NT2/D1 (cell line): ENCODE data around the gene STK35.

Source experiments
- SUZ12 ChIP-seq: IDR thresholded peaks from 2 replicates; pipeline ENCODE4 v1.6.1; 2011; ENCODE audit not compliant: insufficient read length, insufficient read depth; ENCODE audit errors: extremely low read depth
- ZNF274 ChIP-seq: IDR thresholded peaks from 2 replicates; pipeline ENCODE4 v1.6.1; 2011; ENCODE audit warnings: mild to moderate bottlenecking, low read depth, low read length

DNA sequence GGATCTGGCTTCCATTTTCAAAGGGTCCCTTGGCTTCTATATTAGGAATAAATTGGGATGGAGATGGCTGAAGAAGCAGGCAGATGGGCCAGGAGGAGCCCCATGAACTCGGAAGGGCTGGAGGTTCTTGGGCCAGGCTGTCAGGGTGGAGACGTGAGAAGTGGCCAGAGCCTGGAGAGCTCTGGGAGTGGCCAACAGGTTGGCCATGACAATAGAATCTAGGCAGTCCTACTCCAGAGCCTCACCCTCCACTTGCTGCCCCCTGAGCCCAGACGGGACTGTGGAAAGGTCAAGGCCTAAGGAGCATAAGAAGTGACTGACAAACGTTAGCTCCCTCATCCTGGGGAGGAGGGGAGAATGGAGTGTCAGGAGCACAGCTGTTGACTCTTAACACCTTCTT is 62.1 kb downstream of the STK35 start:
- TF ChIP-seq ZNF274, result no peak
- TF ChIP-seq SUZ12, result no peak
